ENCODE measurements around the gene C11orf97. TPM values are rescaled to one million over a fixed set of nuclear protein-coding genes. Genes with fewer than 3 reads are reported as not detected.
"Not testable (repeated sequence)": the region's sequence is repeated elsewhere in the genome, so short reads cannot be mapped to it uniquely, and the experiment has no call there.

The C11orf97 gene
- total RNA-seq, 1 donor from 2014 or later = not detected

- H3K27me3 Mint-ChIP-seq = no peaks in the 10 kb centered on the region
- H3K27ac Mint-ChIP-seq = no peak overlapping the region
- no peaks in the 10 kb centered on the region for H3K9me3 Mint-ChIP-seq
- DNase-seq (no peak), ATAC-seq (ENCODE audit: low read depth) (no peak)
- H3K36me3 Mint-ChIP-seq (ENCODE audit: low read depth) = peaks cover 53% of the 10 kb centered on the region
- no peaks in the 10 kb centered on the region for H3K4me1 Mint-ChIP-seq
- intact Hi-C loops (cut with micrococcal nuclease) = no loop called here
- CTCF ChIA-PET = no interaction called here
- no peak overlapping the region for H3K4me3 Mint-ChIP-seq
- TF ChIP-seq CTCF (IDR thresholded peaks at IDR 0.05) = no peak
- POLR2A ChIA-PET = interaction anchor here (0.7 kb wide), 1 partner anchor 472 kb away, joined by 4 read pairs; no protein-coding TSS in a partner anchor
Measured at GRCh38 chr11:94501522-94501921, 10.7 kb upstream of the C11orf97 start.

GRCh38 chr11:94504689-94505293 is 7.5 kb upstream of the C11orf97 start:
- ChIA-PET POLR2A (no interaction called here), CTCF (interaction anchor here (0.9 to 1.6 kb wide), 6 partner anchors 12 to 610 kb away, joined by 3 to 13 read pairs (median 4); no protein-coding TSS in a partner anchor)
- intact Hi-C loops (cut with micrococcal nuclease) = loop anchor here (1.0 kb wide), 3 partner anchors 321 to 1270 kb away; no protein-coding TSS in a partner anchor
- Mint-ChIP-seq H3K36me3 (ENCODE audit: low read depth) (peaks cover 25% of the 10 kb centered on the region), H3K9me3 (no peaks in the 10 kb centered on the region), H3K4me3 (no peak overlapping the region), H3K4me1 (no peaks in the 10 kb centered on the region), H3K27ac (no peak overlapping the region), H3K27me3 (no peaks in the 10 kb centered on the region)
- peak; percentile 79 for TF ChIP-seq CTCF (IDR thresholded peaks at IDR 0.05)
- ATAC-seq (ENCODE audit: low read depth) = peak; percentile 47
- no peak for DNase-seq

- intact Hi-C loops (cut with micrococcal nuclease); ATAC-seq (ENCODE audit: low read depth): not testable (repeated sequence)
Measured at GRCh38 chr11:94506513-94506912, 5.7 kb upstream of the C11orf97 start.

GRCh38 chr11:94507485-94507884 is 4.8 kb upstream of the C11orf97 start:
- ATAC-seq (ENCODE audit: low read depth) = no peak
- ChIA-PET POLR2A (interaction anchor here (1.2 kb wide), 1 partner anchor 57 kb away, joined by 3 read pairs; no protein-coding TSS in a partner anchor), CTCF (interaction anchor here (1.0 to 1.9 kb wide), 2 partner anchors 9 to 11 kb away, joined by 4 to 10 read pairs; no protein-coding TSS in a partner anchor)
- Mint-ChIP-seq H3K36me3 (ENCODE audit: low read depth) (peaks cover 4% of the 10 kb centered on the region), H3K27me3 (peaks cover 21% of the 10 kb centered on the region), H3K27ac (no peak overlapping the region), H3K9me3 (no peaks in the 10 kb centered on the region), H3K4me3 (no peak overlapping the region), H3K4me1 (peaks cover 7% of the 10 kb centered on the region)
- intact Hi-C loops (cut with micrococcal nuclease) = no loop called here
- no peak for TF ChIP-seq CTCF (IDR thresholded peaks at IDR 0.05)
- no peak for DNase-seq

More at GRCh38 chr11:94506513-94506912, 5.7 kb upstream of the C11orf97 start:
- DNase-seq; CTCF ChIA-PET; H3K9me3 Mint-ChIP-seq; H3K4me1 Mint-ChIP-seq; H3K27ac Mint-ChIP-seq; H3K36me3 Mint-ChIP-seq (ENCODE audit: low read depth); POLR2A ChIA-PET; H3K4me3 Mint-ChIP-seq: not testable (repeated sequence)
- peaks cover 13% of the 10 kb centered on the region for H3K27me3 Mint-ChIP-seq

GRCh38 chr11:94513091-94513490 is 830 bp downstream of the C11orf97 start:
- no peak for TF ChIP-seq CTCF (IDR thresholded peaks at IDR 0.05)
- intact Hi-C loops (cut with micrococcal nuclease) = no loop called here
- no peaks in the 10 kb centered on the region for H3K36me3 Mint-ChIP-seq (ENCODE audit: low read depth)
- POLR2A ChIA-PET = no interaction called here
- ATAC-seq (ENCODE audit: low read depth) = no peak
- CTCF ChIA-PET = interaction anchor here (0.6 to 1.1 kb wide), 3 partner anchors 9 to 1282 kb away, joined by 3 to 4 read pairs (median 3); no protein-coding TSS in a partner anchor
- no peak for DNase-seq
- no peak overlapping the region for H3K27ac Mint-ChIP-seq
- peaks cover 36% of the 10 kb centered on the region for H3K27me3 Mint-ChIP-seq
- no peak overlapping the region for H3K4me3 Mint-ChIP-seq
- no peaks in the 10 kb centered on the region for H3K9me3 Mint-ChIP-seq
- H3K4me1 Mint-ChIP-seq = peaks cover 13% of the 10 kb centered on the region
